ENCODE data around the gene HLA-DPA1.

Gene HLA-DPA1

DNA sequence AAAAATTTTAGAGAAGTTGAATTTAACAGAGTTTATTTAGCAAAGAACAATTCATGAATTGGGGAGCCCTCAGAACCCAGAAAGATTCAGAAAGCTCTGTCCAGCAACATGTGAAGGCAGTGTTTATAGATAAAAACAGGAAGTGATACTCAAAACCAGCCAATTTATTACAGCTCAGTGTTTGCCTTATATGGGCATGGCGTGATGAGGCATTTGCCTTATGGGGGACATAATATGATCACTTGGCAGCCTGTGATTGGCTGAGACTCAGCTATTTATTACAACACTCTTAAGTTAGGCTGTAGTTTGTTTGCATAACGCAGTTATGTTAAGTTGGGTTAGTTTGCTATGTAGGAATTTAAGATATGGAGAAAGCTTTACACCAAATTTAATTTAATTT, 11.5 kb downstream of the HLA-DPA1 start:
- no peak for DNase-seq

DNA sequence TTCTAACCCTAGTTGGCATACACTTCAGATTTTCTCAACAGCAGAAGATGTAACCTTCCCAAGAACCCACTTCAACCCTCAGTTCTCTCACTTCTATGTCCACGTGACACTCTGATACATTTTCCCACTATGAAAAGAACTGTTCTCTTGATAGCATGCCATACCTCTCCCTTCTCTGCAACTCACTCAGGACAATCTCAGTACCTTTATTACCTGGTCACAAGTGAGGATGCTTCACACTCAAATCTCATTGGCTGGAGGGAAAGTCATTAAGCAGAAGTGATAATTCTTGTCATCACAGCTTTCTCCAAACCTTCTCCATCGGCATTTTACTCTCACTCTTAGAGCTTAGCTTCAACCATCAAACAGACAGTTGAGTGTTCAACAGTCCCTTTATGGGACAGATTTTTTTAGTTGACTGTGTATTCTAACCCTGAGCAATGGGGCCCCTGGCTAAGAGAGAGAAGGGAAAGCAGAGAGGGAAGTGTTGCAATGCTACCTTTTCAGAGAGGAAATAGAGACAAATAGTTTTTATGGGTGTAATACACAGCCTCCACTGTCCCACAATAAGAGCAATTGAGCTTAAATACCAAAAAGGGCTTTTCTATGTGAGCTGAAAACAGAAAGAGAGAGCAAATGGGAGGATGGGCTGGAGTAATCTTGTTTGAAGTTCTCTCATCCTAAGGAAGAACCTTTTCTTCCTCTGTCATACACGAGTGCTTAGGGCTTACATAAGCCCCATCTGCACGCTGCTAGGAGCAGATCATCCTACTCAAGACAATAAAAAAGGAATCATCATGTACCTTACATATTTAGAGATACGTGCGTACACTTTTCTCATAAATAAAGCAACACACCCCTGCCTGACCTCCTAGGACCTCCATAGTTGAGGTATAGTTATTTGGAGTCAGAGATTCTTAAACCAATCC, 16.0 kb downstream of the HLA-DPA1 start:
- no peak for DNase-seq

DNA sequence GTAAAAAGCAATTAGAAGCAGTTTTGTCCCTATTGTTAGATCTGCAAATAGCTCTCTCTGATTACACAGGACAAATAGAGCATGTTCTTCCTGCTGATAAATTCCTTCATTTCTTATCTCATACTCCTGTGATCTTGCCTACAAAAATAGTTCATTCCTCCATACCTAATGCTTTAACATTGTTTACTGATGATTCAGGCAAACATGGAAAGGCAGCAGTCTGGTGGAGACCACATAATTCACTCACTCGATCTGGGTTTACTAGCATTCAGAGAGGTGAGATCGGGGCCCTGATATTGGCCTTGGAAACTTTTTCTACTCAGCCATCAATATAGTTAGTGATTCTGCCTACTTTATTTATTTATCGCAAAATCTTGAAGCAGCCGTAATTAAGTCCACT, 20.2 kb downstream of the HLA-DPA1 start:
- no peak for DNase-seq

GRCh38 chr6:33052627-33053026, 20.8 kb downstream of the HLA-DPA1 start:
- no peak for DNase-seq

GRCh38 chr6:33050014-33050810, 23.2 kb downstream of the HLA-DPA1 start:
- no peak for DNase-seq

DNA sequence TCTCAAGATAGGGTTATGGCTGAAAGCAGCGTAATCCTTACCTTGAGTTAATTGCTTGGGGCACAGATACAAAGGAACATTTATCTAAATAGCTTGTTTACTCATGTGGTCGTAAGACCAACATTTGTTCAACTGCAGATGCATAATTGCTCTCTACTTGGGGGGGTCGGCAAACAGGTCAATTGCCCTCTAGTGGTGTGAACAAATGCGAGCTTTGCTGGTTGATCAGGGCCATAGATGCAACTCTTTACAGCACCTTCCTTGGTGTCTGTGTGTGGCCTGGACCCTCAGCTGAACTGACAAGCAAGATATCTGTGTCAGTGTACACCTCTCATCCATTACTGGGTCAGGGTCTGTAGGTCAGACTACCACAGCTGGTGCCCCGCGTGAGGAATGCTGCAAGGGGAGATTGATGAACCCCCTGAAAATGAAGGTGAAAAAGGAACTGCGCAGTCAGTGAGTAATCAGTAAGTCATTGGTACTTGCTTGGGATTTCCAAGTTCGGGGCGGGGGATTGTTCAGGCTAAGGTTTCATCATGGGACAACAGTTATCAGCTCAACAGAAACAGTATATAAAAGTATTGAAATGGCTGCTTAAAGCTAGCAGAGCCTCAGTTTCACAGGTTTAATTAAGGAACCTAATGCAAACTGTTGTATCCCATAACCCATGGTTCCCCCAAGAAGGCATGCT, 24.0 kb downstream of the HLA-DPA1 start:
- DNase-seq: no peak

DNA sequence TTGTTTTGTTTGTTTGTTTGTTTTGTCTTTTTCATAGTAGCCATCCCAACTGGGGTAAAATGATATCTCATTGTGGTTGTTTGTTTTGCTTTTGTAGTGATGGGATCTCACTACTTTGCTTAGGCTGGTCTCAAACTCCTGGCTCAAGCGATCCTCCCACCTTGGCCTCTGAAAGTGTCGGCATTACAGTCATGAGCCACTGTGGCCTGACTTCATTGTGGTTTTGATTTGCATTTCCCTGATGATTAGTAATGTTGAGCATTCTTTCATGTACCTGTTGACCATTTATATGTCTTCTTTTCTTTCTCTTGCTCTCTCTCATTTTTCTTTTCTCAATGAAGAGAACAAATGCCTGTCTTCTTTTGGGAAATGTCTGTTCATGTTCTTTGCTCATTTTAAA, 33.3 kb downstream of the HLA-DPA1 start:
- no peak for DNase-seq

DNA sequence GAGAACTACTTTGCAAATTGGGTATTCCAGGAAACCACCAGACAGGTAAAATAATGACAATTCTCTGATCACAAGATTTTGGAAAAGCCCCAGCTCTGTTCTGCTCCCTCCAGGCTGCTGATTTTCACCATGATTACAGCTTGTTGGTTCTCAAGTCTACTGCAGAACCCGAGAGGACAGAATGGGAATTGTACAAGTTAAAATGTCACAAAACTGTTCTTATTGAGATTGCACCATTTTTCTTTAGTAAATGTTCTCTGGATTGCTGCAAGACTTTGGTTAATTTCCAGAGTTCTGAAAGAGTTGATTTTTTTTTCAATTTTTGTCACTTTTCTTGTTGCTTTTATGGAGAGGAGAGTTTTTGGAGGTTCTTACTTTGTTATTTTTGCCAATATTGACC, 36.9 kb downstream of the HLA-DPA1 start:
- no peak for DNase-seq

- DNase-seq: no peak
Measured at GRCh38 chr6:33034554-33034953, 38.9 kb downstream of the HLA-DPA1 start.

GRCh38 chr6:33030245-33030644, 43.2 kb downstream of the HLA-DPA1 start:
- no peak for DNase-seq

DNA sequence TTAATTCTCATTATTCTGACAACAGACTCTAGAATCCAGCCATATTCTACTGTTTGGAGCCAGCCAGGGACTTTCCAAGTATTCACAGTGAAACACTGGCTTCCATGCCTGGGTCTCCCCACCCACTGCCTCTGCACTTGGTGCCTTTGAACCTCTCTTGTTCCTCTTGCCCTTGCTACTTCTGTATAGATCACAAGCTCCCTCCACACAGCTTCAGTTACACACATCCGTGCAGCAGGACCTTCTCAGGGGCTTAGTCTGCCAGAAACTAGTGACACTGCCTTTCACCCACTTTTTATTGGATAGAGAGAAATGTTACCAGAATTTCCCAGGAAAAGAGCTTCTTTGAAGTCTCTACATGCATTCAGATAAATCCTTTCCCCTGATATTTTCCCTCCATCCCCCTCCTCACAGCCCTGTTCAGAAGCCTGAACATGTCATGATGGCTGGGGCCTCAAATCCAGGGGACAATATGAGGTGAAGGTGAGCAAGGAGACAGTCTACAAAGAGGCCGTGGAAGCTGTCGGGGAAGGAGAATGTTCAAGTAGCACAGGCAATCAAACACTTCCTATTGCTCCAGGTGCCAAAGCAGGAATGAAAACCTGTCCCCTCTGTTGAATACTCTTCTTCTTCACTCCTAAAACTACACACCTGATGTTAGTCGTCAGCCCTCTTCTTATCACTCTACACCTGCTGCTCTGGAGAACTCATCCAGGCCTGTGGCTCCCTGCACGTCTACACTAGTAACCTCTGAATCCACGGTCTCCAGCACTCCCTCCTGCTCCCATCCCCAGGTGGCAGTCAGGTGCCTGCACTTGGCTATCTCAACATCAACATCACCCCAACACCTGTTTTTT, 43.9 kb downstream of the HLA-DPA1 start:
- no peak for DNase-seq

DNA sequence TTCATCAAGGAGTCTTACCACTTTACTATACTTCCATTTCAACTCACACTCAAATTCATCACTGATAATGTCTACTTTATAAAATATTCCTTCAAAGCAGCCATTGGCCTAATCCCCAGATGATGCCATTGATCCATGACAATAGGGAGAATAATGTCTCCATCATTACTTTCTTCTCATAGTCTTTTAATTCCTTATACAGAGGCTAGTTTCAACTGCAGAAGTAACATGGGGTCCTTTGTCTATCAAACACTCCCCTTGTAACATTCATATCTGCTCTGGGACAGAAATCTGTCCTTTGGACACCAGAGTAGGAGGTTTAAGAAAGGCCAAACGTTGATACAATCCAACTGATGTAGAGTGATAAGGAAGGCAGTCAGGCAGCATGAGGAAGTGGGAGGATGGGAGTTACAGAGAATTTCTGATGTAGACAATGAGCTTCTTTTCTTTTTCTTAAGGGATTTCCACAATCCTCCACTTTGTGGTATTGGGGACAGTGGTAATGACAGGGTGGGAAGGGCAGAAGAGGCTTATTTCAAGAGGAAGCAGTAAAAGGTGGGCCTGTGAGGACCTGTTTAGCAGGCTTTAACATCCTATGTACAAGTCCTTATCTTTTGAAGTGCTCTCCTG, 45.1 kb downstream of the HLA-DPA1 start:
- DNase-seq: no peak

- no peak for DNase-seq
Measured at GRCh38 chr6:33024521-33024920, 48.9 kb downstream of the HLA-DPA1 start.

DNA sequence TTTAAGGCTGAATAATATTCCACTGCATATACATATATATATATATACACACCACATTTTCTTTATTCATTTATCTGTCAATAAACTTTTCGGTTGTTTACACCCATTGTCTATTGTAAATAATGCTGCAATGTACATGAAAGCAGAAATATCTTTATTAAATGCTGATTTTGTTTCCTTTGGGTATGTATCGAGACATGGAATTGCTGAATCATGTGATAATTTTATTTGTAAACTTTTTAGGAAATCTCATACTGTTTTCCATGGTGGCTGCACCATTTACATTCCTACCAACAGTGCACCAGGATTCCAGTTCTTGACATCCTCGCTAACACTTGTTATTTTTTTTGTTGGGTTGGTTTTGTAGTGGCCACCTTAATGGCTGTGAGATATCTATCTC, 49.9 kb downstream of the HLA-DPA1 start:
- DNase-seq: no peak

- DNase-seq: no peak
Measured at GRCh38 chr6:33021917-33022316, 51.5 kb downstream of the HLA-DPA1 start.

DNA sequence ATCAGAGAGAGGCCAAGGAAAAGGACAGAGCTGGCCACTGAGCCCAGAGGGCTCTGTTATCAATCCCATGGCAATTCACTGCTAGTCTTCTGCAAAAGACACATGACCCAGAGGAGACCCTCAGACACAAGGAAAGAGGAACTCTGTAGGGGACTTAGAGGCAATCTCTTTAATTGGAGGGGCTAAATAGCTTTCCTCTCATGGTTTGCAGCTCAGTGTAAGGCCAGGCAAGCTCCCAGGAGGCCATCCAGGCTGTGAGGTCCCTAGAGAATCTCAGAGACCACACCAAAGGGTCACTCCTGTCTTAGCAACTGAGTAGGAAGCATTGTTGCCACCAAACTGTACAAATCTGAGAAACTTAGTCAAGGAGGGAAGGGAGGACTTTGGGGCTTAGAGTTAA, 54.1 kb downstream of the HLA-DPA1 start:
- DNase-seq: no peak

- no peak for DNase-seq
Measured at GRCh38 chr6:33018904-33019303, 54.5 kb downstream of the HLA-DPA1 start.

- no peak for DNase-seq
Measured at GRCh38 chr6:33018418-33018817, 55.0 kb downstream of the HLA-DPA1 start.

- no peak for DNase-seq
Measured at GRCh38 chr6:33017694-33018353, 55.6 kb downstream of the HLA-DPA1 start.

DNA sequence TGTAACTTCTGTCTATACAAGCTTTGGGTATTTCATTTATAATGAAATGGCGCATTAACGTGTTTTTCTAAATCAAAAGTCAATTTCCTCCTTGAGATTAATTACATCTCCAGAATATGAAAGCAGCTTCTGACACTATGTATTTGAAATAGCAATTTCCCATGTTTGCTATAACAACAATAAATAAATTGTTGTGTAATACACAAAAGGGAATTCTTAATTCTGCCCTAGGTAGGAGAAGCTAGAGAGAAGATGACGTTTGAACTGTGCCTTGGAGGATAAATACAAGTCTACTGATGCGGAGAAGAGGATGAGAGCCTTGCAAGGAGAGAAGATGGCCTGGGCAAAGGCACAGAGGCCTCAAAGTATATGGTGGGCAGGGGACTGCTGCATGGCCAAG, 56.4 kb downstream of the HLA-DPA1 start:
- DNase-seq: no peak

DNA sequence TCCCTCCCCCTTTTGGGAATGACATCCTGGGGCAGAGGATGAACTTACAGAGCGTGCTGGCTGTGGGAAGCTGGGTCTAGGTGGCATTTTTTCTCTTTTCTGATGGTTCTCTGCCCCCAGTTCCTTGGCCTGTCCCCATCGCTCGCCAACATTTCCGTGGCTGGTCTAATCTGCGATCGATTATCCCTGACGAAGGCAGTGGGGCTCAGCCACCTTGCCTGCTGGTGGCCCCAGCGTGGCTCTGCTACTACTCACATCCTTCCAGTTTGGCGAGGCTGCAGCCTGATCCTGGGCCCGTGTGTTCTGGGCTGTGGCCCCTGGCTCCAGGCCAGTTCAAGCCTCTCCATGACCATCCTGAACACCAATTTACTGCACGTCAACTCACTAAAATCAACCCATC, 57.7 kb downstream of the HLA-DPA1 start:
- no peak for DNase-seq
